Subcutaneous adipose tissue (tissue), 4 donors: ENCODE data around the gene MIX23. TPM values are rescaled to one million over a fixed set of nuclear protein-coding genes. Genes with fewer than 3 reads are reported as not detected.

Source experiments
- total RNA-seq, 4 donors: library from RNA; depleted of rRNA; stranded (reverse); fragments of >200 nt; gene quantifications; one replicate each; pipeline ENCODE4 v1.1.0, GENCODE V29; 2016
- TF ChIP-seq, protein P1 (sequence below): fragments of 450-650 bp; IDR thresholded peaks from one replicate; pipeline ENCODE4 v1.5.1; 2016; ENCODE audit warnings: low read depth, mild to moderate bottlenecking, control low read depth, antibody characterized with exemption, moderate library complexity

Gene MIX23
- total RNA-seq, 4 donors from 2014 or later: 10.4 to 20.2 (median 14.4) TPM

DNA sequence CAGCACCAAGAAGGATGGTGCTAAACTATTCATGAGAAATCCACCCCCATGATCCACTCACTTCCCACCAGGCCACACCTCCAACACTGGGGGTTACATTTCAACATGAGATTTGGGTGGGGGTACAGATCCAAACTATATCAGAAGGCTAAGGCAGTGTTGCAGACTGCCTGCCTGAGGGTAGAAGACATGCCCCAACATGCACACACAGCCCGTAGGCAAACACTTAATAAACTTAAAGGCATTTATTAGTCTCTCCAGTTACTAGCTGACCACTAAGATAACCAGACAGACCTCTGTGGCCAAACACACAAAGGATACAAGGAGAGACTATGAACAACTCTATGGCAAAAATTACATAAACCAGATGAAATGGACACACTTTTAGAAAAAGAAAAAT lies 11.1 kb upstream of the MIX23 start:
- TF ChIP-seq, protein P1, sequence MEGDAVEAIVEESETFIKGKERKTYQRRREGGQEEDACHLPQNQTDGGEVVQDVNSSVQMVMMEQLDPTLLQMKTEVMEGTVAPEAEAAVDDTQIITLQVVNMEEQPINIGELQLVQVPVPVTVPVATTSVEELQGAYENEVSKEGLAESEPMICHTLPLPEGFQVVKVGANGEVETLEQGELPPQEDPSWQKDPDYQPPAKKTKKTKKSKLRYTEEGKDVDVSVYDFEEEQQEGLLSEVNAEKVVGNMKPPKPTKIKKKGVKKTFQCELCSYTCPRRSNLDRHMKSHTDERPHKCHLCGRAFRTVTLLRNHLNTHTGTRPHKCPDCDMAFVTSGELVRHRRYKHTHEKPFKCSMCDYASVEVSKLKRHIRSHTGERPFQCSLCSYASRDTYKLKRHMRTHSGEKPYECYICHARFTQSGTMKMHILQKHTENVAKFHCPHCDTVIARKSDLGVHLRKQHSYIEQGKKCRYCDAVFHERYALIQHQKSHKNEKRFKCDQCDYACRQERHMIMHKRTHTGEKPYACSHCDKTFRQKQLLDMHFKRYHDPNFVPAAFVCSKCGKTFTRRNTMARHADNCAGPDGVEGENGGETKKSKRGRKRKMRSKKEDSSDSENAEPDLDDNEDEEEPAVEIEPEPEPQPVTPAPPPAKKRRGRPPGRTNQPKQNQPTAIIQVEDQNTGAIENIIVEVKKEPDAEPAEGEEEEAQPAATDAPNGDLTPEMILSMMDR: no peak

DNA sequence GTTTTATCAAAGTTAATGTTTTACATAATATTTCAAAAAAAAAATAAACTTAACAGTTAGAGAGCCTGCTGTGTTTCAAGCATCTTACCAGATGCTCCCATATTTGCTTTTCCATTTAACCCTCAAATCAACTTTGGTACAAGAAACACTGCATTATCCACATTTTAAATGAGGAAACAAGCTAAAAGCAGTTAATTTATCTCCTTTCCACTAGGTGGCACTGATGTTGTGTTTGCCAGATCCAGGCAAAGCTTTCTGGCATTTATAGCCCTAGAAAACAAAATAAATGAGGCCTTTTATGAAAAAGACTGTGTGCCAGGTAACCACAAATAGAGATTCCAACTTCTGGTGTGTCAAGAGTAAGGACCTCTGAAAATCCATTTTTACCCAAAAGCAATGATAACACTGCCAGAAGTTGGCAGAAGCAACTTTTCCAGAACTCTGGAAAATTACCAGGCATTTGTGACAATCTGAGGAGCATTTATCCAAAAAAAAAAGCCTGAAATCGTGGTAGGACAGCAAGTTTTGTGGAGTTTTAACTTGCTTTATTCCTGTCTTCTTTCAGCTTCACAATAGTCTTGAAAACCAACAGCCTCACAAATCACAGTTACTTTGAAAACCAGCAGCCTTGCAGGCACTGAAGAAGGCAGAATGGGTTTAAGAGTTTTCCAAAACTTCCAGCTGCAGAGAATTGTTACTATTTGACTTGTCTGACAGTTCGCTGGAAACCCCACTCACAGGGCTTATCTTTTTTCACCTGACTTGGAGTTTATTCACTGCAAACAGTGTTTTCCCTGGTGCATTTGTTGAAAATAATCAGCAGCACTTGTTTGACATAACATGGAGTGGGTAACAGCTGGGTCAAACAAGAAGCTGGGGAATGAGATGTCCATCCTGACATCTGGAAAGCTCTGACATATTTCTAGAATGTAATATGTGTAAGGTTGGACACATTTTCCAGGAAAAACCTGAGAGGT lies 10.1 kb upstream of the MIX23 start:
- TF ChIP-seq, protein P1: no peak

DNA sequence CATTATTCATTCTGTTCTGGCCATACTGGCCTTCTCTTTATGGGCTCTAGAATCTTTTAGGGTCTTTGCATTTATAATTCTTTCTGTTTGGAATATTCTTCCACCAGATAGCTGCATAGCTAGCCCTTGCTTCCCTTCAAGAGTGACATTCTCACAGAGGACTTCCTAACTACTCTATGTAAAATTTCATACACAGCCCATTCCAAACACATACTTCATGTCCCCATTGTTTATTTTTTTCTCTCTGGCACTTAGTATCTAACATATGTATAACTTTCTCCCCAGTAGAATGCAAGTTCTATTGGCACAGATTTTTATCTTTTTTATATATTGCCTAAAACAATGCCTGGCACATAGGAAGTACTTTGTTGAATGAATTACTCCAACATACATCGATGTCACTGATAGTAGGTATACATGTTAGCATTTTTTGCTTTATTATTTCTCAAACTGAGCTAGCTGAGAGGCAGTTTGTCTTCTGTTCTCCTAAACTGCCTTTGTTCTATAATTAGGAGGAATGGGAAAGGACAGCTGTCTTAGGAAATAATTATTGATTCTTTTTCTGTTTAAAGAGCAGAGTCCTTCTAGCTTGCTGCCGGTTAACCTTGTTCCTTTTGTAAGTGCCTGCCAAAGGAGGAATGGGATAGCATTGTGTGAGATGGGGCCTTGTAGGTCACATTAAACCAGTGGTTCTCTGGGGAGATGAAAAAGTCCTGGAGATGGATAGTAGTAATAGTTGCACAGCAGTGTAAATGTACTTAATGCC lies 8.8 kb upstream of the MIX23 start:
- TF ChIP-seq, protein P1: no peak

DNA sequence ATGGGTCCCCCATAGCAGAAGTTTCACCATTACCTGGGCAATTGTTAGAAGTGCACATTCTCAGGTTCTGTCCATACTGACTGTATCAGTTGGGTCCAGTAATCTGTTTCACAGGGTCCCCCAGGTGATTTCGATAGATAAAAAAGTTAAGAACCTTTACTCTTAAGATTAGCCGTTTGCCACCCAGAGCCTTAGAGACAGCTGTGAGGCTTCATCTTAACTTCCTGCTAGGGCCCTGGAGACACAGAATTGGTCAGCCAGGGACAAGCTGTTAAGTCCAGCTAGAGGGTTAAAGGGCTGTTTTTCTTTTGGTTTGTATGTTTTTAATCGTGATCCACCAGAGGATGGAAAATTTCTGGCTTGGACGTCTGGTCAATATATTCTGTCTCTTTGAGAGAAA lies 7.6 kb upstream of the MIX23 start:
- TF ChIP-seq, protein P1: no peak

DNA sequence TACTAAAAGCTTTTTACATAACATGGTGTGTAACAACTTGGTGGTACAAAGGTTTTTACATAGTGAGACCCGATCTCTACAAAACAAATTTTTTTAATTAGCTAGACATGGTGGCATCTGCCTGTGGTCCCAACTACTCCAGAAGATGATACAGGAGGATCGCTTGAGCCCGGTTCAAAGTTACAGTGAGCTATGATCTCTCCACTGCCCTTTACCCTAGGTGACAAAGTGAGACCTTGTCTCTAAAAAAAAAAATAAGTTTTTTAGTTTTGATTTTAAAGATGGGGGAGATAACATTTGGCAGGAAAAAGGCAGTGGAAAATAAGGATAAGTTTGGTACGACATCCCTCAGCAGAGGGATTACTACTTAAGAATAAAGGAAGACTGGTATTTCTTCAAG lies 6.9 kb upstream of the MIX23 start:
- TF ChIP-seq, protein P1: no peak

DNA sequence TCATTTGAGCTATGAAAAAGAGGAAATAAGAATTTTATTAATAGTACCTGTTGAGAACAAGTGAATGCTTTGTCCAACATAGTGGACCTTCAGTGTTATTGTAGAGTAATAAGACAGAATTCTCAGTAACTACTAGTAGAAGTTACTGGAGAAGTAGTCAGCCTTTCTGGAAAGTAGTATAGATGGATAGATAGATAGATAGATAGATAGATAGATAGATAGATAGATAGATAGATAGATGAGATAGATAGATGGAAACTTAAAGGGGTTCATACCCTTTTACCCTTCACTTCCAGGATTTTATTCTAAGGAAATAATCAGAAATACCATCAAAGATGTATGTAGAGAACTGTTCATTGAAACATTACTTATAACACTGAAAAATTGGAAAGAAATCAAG lies 6.2 kb upstream of the MIX23 start:
- TF ChIP-seq, protein P1: no peak

DNA sequence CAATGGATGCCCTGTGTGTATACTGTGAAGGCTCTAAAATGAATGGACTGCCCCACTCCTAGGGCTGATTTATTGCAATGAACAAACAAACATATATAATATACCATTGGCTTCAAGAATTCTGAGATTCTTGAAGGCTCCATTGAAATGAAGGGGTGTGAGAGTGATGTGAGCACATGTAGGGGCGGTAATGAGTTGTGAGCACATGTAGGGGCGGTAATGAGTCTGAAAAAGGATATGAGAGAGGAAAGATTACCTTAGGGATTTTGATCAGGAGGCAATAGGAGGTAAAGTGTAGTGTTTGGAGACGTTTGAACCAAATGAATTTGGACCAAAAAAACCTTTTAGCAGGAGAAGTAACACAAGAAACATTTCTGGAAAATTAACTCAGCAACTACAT lies 4.7 kb upstream of the MIX23 start:
- TF ChIP-seq, protein P1: no peak
